IPS-18a (cell line): ENCODE measurements around the gene CLIP3.
"Not testable (repeated sequence)": the region's sequence is repeated elsewhere in the genome, so short reads cannot be mapped to it uniquely, and the experiment has no call there.

Source experiments
- H3K27ac ChIP-seq: one replicate; pipeline ENCODE4 v1.5.1; 2013; ENCODE audit warnings: low read length
- H3K27me3 ChIP-seq: one replicate; pipeline ENCODE4 v1.6.1; 2013; ENCODE audit warnings: mild to moderate bottlenecking, low read length; ENCODE audit not compliant: control insufficient read depth, insufficient read depth
- H3K36me3 ChIP-seq: one replicate; pipeline ENCODE4 v1.6.1; 2013; ENCODE audit warnings: low read depth, low read length; ENCODE audit not compliant: control insufficient read depth
- H3K4me1 ChIP-seq: one replicate; pipeline ENCODE4 v1.6.1; 2013; ENCODE audit warnings: low read depth, low read length; ENCODE audit not compliant: control insufficient read depth
- H3K4me3 ChIP-seq: one replicate; pipeline ENCODE4 v1.5.1; 2013; ENCODE audit warnings: low read length
- H3K9ac ChIP-seq: one replicate; pipeline ENCODE4 v1.6.1; 2013; ENCODE audit warnings: mild to moderate bottlenecking, low read length, moderate library complexity
- H3K9me3 ChIP-seq: one replicate; pipeline ENCODE4 v1.6.1; 2013; ENCODE audit warnings: low read depth, low read length; ENCODE audit not compliant: control insufficient read depth

The CLIP3 gene

GRCh38 chr19:35986111-35986510, 46.6 kb downstream of the CLIP3 start:
- Histone ChIP-seq H3K9me3 (no peaks in the 10 kb centered on the region), H3K9ac (no peak overlapping the region), H3K4me1 (no peaks in the 10 kb centered on the region), H3K4me3 (no peak overlapping the region), H3K36me3 (no peaks in the 10 kb centered on the region), H3K27ac (no peak overlapping the region), H3K27me3 (peaks cover 17% of the 10 kb centered on the region)

DNA sequence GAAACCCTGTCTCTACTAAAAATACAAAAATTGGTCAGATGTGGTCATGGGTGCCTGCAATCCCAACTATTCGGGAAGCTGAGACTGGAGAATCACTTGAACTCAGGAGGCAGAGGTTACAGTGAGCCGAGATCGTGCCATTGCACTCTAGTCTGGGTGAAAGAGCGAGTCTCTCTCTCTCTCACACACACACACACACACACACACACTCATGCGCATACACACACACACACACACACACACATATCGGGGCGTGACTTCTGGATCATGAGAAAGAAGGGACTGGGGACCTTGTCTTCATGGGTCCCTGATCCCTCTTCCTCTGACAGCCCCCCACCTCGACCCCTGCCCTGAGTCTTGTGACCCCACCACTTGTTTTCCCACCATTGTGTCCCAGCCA, 49.5 kb downstream of the CLIP3 start:
- no peaks in the 10 kb centered on the region for H3K36me3 ChIP-seq
- no peak overlapping the region for H3K4me3 ChIP-seq
- no peaks in the 10 kb centered on the region for H3K9me3 ChIP-seq
- H3K27me3 ChIP-seq: peaks cover 17% of the 10 kb centered on the region
- no peak overlapping the region for H3K27ac ChIP-seq
- H3K4me1 ChIP-seq: no peaks in the 10 kb centered on the region
- H3K9ac ChIP-seq: no peak overlapping the region

DNA sequence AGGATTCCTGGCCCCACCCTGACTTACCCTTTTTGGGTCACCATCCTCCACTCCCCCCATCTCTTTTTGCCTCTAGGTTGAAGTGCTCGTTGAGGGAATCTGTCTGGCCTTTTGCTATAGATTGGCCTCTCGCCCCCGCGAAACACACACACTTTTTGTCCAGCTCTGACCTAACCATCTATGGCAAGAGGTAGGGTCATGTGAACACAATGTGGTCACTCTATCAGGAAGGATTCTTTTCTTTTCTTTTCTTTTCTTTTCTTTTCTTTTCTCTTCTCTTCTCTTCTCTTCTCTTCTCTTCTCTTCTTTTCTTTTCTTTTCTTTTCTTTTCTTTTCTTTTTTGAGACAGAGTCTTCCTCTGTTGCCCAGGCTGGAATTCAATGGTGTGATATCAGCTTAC, 51.7 kb downstream of the CLIP3 start:
- not testable (repeated sequence) for H3K27me3 ChIP-seq, H3K27ac ChIP-seq, H3K4me3 ChIP-seq, H3K9me3 ChIP-seq, H3K36me3 ChIP-seq, H3K4me1 ChIP-seq, H3K9ac ChIP-seq

DNA sequence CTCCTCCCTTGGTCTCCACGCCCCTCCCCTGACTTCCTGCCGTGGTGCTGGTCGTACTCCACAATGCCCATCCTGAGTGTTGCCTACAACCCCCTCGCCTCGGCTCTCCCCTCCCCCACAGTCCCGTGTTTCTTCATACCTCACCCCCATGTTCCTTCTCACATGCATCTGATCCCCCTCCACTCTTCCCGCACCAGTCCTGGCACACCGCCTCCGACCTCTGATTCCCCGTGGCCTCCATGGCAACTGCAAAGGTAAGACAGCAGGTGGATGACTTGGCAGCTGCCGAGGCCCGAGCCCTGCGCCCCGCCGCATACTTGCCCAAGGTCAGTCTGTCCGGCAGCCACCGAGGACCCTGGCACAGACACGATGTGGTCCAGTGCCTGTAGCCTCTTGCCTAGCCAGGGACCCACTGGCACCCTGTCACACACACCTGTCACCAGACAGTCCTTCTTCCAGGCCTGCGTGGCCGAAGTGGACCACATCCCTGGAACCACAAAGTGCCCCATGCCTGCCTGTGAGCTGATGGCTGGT, 53.8 kb downstream of the CLIP3 start:
- Histone ChIP-seq H3K4me3 (no peak overlapping the region), H3K27me3 (peaks cover 2% of the 10 kb centered on the region), H3K27ac (no peak overlapping the region), H3K36me3 (no peaks in the 10 kb centered on the region), H3K9me3 (no peaks in the 10 kb centered on the region), H3K9ac (no peak overlapping the region), H3K4me1 (no peaks in the 10 kb centered on the region)

GRCh38 chr19:35978271-35978670, 54.4 kb downstream of the CLIP3 start:
- H3K4me1 ChIP-seq: no peaks in the 10 kb centered on the region
- H3K4me3 ChIP-seq: no peak overlapping the region
- no peak overlapping the region for H3K9ac ChIP-seq
- H3K36me3 ChIP-seq: no peaks in the 10 kb centered on the region
- H3K9me3 ChIP-seq: no peaks in the 10 kb centered on the region
- no peak overlapping the region for H3K27ac ChIP-seq
- H3K27me3 ChIP-seq: no peaks in the 10 kb centered on the region

GRCh38 chr19:35977446-35978222, 55.0 kb downstream of the CLIP3 start:
- H3K9me3 ChIP-seq: no peaks in the 10 kb centered on the region
- H3K4me1 ChIP-seq: no peaks in the 10 kb centered on the region
- H3K4me3 ChIP-seq: no peak overlapping the region
- H3K27ac ChIP-seq: no peak overlapping the region
- H3K9ac ChIP-seq: no peak overlapping the region
- H3K36me3 ChIP-seq: no peaks in the 10 kb centered on the region
- no peaks in the 10 kb centered on the region for H3K27me3 ChIP-seq

GRCh38 chr19:35975608-35976214, 57.0 kb downstream of the CLIP3 start:
- Histone ChIP-seq H3K4me3 (no peak overlapping the region), H3K9ac (no peak overlapping the region), H3K4me1 (no peaks in the 10 kb centered on the region), H3K27ac (no peak overlapping the region), H3K27me3 (no peaks in the 10 kb centered on the region), H3K36me3 (no peaks in the 10 kb centered on the region), H3K9me3 (no peaks in the 10 kb centered on the region)

- no peak overlapping the region for H3K4me3 ChIP-seq
- no peak overlapping the region for H3K27ac ChIP-seq
- H3K27me3 ChIP-seq: no peaks in the 10 kb centered on the region
- no peaks in the 10 kb centered on the region for H3K36me3 ChIP-seq
- H3K4me1 ChIP-seq: no peaks in the 10 kb centered on the region
- no peak overlapping the region for H3K9ac ChIP-seq
- no peaks in the 10 kb centered on the region for H3K9me3 ChIP-seq
Observed at GRCh38 chr19:35973487-35973886, 59.2 kb downstream of the CLIP3 start.

- H3K4me1 ChIP-seq: no peaks in the 10 kb centered on the region
- H3K9me3 ChIP-seq: no peaks in the 10 kb centered on the region
- H3K27ac ChIP-seq: no peak overlapping the region
- no peaks in the 10 kb centered on the region for H3K36me3 ChIP-seq
- no peak overlapping the region for H3K9ac ChIP-seq
- no peak overlapping the region for H3K4me3 ChIP-seq
- H3K27me3 ChIP-seq: peaks cover 11% of the 10 kb centered on the region
Observed at GRCh38 chr19:35966771-35967170, 65.9 kb downstream of the CLIP3 start.
